ENCODE measurements around the gene DACH1. TPM values are rescaled to one million over a fixed set of nuclear protein-coding genes. Genes with fewer than 3 reads are reported as not detected.
"Not testable (repeated sequence)": the region's sequence is repeated elsewhere in the genome, so short reads cannot be mapped to it uniquely, and the experiment has no call there.

Gene DACH1
- total RNA-seq, result 2.5 TPM
- 2.7 TPM for polyA plus RNA-seq
- long read RNA-seq, donor 1, result 0 reads
- long read RNA-seq, donor 2, result 0 reads
- long read RNA-seq, donor 3, result 0 reads
- long read RNA-seq, donor 4, result 0 reads
- long read RNA-seq, donor 5, result 0 reads
- long read RNA-seq, donor 6, full-length matches to known transcripts, result 1 of 1 reads
- long read RNA-seq, donor 6, partial matches to known transcripts, result 0 of 1 reads
- long read RNA-seq, donor 6, other reads (novel, unspliced or antisense), result 0 of 1 reads
- long read RNA-seq, donor 7, full-length matches to known transcripts, result 2 of 2 reads
- long read RNA-seq, donor 7, partial matches to known transcripts, result 0 of 2 reads
- long read RNA-seq, donor 7, other reads (novel, unspliced or antisense), result 0 of 2 reads
- long read RNA-seq, donor 8, result 0 reads
- long read RNA-seq, donor 9, result 0 reads
- long read RNA-seq, donor 10, full-length matches to known transcripts, result 1 of 1 reads
- long read RNA-seq, donor 10, partial matches to known transcripts, result 0 of 1 reads
- long read RNA-seq, donor 10, other reads (novel, unspliced or antisense), result 0 of 1 reads

DNA sequence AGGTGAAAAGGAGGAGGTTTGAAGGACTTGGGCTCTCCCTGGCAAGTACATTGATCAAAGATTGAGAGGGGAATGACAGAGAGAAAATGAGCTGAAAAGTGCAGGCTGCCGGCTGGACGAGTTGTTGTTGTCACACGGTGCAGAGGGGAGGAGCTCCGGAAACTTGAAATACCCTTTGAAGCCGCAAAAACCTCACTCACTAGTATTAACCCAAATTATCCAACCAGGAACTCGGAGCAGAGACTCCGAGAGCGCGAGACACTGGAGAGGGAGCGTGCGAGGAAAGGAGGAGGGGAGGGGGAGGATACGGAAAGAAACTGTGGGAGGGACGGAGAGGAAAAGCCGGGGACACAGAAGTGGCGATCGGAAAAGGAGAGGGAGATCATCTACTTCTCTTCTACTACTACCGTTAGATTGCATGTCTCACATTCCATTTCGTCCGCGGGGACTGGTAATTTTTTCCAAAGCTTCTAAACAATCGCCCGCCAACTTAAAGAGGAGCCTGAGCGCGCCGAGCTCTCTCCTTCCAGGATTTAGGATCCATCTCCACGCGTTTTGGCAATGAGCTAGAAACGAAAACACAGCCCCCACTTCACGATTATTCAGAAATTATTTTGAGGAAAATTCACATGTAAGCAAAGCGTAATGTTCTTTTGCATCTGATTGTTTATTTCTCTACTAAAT is at the start of gene DACH1:
DACH1 (minus strand) TSS at position 74 of the 684 bp plus-strand sequence.
- Histone ChIP-seq H3K9me3 (ENCODE audit: control insufficient read depth in 2 of 2, insufficient read depth in 1 of 2, low read length in 1 of 2) (peaks cover 0 to 3% of the 10 kb centered on the region in 2 donors), H3K27ac (ENCODE audit: low read depth in 1 of 2, low read length in 1 of 2) (peak within 1 kb of the TSS; percentile 67 to 74), H3K4me3 (ENCODE audit: low read length in 2 of 2) (peak within 1 kb of the TSS; percentile 73 to 77), H3K27me3 (ENCODE audit: control insufficient read depth in 2 of 2, insufficient read depth in 1 of 2, low read length in 1 of 2) (peaks cover 4 to 41% of the 10 kb centered on the region in 2 donors), H3K36me3 (ENCODE audit: control insufficient read depth in 2 of 2, insufficient read depth in 2 of 2, low read length in 1 of 2) (no peaks in the 10 kb centered on the region), H3K4me1 (ENCODE audit: control insufficient read depth in 2 of 2, insufficient read depth in 2 of 2, low read length in 2 of 2) (peaks cover 5 to 18% of the 10 kb centered on the region in 2 donors)
- DNase-seq (ENCODE audit: low read depth in 6 of 9, low spot score in 9 of 9), result peak in 7 of 9 donors; percentile 34 to 85 (median 52)
- 4% methylated on average over 30 of the region's 30 CpGs for WGBS

- H3K9me3 ChIP-seq (ENCODE audit: control insufficient read depth in 2 of 2, insufficient read depth in 1 of 2, low read length in 1 of 2), result no peaks in the 10 kb centered on the region
- DNase-seq (ENCODE audit: low read depth in 6 of 9, low spot score in 9 of 9), result no peak
- no peaks in the 10 kb centered on the region for H3K27me3 ChIP-seq (ENCODE audit: control insufficient read depth in 2 of 2, insufficient read depth in 1 of 2, low read length in 1 of 2)
- H3K36me3 ChIP-seq (ENCODE audit: control insufficient read depth in 2 of 2, insufficient read depth in 2 of 2, low read length in 1 of 2), result no peaks in the 10 kb centered on the region
- no peak overlapping the region for H3K27ac ChIP-seq (ENCODE audit: low read depth in 1 of 2, low read length in 1 of 2)
- WGBS, result 95% methylated on average over 3 of the region's 3 CpGs
- no peaks in the 10 kb centered on the region for H3K4me1 ChIP-seq (ENCODE audit: control insufficient read depth in 2 of 2, insufficient read depth in 2 of 2, low read length in 2 of 2)
- no peak overlapping the region for H3K4me3 ChIP-seq (ENCODE audit: low read length in 2 of 2)
Observed at GRCh38 chr13:71913717-71914116, 46.7 kb upstream of the DACH1 start.

DNA sequence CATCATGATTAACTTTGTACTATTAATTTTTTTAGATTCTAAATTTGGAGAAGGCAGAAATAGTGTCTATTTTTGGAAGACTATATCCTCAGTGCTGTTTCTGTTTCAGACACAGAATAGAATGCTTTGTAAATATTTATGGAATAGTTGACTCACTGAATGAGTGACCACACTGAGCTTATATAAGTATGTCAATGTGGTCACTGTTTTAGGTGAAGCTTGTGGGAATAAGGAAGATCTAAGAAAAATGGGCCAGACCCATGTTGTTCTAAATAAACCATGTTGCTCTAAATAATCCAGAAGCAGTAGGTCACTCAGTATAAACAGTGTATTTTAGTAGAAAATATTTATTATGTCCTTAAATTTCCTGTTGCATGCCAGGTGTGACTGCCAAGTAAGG is 45.5 kb upstream of the DACH1 start:
- Histone ChIP-seq H3K27ac (ENCODE audit: low read depth in 1 of 2, low read length in 1 of 2) (no peak overlapping the region), H3K4me3 (ENCODE audit: low read length in 2 of 2) (no peak overlapping the region), H3K4me1 (ENCODE audit: control insufficient read depth in 2 of 2, insufficient read depth in 2 of 2, low read length in 2 of 2) (no peaks in the 10 kb centered on the region), H3K9me3 (ENCODE audit: control insufficient read depth in 2 of 2, insufficient read depth in 1 of 2, low read length in 1 of 2) (no peaks in the 10 kb centered on the region), H3K36me3 (ENCODE audit: control insufficient read depth in 2 of 2, insufficient read depth in 2 of 2, low read length in 1 of 2) (no peaks in the 10 kb centered on the region), H3K27me3 (ENCODE audit: control insufficient read depth in 2 of 2, insufficient read depth in 1 of 2, low read length in 1 of 2) (no peaks in the 10 kb centered on the region)
- no peak for DNase-seq (ENCODE audit: low read depth in 6 of 9, low spot score in 9 of 9)

DNA sequence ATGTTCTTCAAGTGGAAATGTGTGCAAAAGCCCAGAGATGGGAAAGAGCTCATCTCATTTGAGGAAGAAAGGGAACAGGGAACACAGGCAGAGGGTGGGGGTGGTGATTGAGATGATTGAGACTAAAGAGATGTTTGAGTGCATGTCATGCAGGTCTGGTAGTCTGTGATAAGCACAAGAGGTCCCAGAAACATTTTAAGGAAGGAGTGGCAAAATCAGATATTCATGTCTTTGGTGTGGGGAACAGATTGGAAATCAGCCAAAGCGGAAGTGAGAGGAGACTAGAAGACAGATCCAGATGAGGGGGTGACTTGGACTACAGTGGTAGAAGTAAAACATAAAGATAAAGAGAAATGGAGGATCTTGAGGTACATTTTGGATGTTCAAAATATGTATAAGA is 39.4 kb upstream of the DACH1 start:
- DNase-seq (ENCODE audit: low read depth in 6 of 9, low spot score in 9 of 9), result no peak
- Histone ChIP-seq H3K27ac (ENCODE audit: low read depth in 1 of 2, low read length in 1 of 2) (no peak overlapping the region), H3K9me3 (ENCODE audit: control insufficient read depth in 2 of 2, insufficient read depth in 1 of 2, low read length in 1 of 2) (no peaks in the 10 kb centered on the region), H3K4me3 (ENCODE audit: low read length in 2 of 2) (no peak overlapping the region), H3K4me1 (ENCODE audit: control insufficient read depth in 2 of 2, insufficient read depth in 2 of 2, low read length in 2 of 2) (no peaks in the 10 kb centered on the region), H3K27me3 (ENCODE audit: control insufficient read depth in 2 of 2, insufficient read depth in 1 of 2, low read length in 1 of 2) (no peaks in the 10 kb centered on the region), H3K36me3 (ENCODE audit: control insufficient read depth in 2 of 2, insufficient read depth in 2 of 2, low read length in 1 of 2) (no peaks in the 10 kb centered on the region)
- 43% methylated on average over 1 of the region's 1 CpG for WGBS

DNA sequence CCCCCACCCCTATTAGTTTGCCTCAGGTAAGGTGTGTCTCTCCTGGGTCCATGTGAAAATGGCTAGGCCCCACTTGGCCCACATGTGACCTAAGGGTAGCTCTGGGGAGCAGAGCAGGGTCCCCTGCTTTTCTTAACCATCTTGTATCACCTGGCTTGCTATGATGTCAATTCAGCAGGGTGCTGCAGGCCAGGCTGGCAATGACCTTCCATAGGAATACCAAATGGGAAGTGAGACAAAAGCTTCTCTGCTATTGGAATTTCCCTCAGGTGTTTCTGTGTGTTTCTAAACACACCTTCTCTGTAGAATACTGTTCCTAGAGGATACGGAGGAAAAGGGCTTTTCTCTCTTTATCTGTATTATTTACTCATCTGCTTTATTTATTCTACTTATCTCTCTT is 35.7 kb upstream of the DACH1 start:
- 96% methylated on average over 1 of the region's 1 CpG for WGBS
- Histone ChIP-seq H3K4me1 (ENCODE audit: control insufficient read depth in 2 of 2, insufficient read depth in 2 of 2, low read length in 2 of 2) (no peaks in the 10 kb centered on the region), H3K4me3 (ENCODE audit: low read length in 2 of 2) (no peak overlapping the region), H3K27ac (ENCODE audit: low read depth in 1 of 2, low read length in 1 of 2) (no peak overlapping the region), H3K9me3 (ENCODE audit: control insufficient read depth in 2 of 2, insufficient read depth in 1 of 2, low read length in 1 of 2) (no peaks in the 10 kb centered on the region), H3K36me3 (ENCODE audit: control insufficient read depth in 2 of 2, insufficient read depth in 2 of 2, low read length in 1 of 2) (no peaks in the 10 kb centered on the region), H3K27me3 (ENCODE audit: control insufficient read depth in 2 of 2, insufficient read depth in 1 of 2, low read length in 1 of 2) (no peaks in the 10 kb centered on the region)
- no peak for DNase-seq (ENCODE audit: low read depth in 6 of 9, low spot score in 9 of 9)

DNA sequence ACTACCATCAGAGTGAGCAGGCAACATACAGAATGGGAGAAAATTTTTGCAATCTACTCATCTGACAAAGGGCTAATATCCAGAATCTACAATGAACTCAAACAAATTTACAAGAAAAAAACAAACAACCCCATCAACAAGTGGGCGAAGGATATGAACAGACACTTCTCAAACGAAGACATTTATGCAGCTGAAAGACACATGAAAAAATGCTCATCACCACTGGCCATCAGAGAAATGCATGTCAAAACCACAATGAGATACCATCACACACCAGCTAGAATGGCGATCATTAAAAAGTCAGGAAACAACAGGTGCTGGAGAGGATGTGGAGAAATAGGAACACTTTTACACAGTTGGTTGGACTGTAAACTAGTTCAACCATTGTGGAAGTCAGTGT is 26.5 kb upstream of the DACH1 start:
- H3K9me3 ChIP-seq (ENCODE audit: control insufficient read depth in 2 of 2, insufficient read depth in 1 of 2, low read length in 1 of 2); H3K27ac ChIP-seq (ENCODE audit: low read depth in 1 of 2, low read length in 1 of 2); H3K4me1 ChIP-seq (ENCODE audit: control insufficient read depth in 2 of 2, insufficient read depth in 2 of 2, low read length in 2 of 2); H3K27me3 ChIP-seq (ENCODE audit: control insufficient read depth in 2 of 2, insufficient read depth in 1 of 2, low read length in 1 of 2); H3K36me3 ChIP-seq (ENCODE audit: control insufficient read depth in 2 of 2, insufficient read depth in 2 of 2, low read length in 1 of 2); H3K4me3 ChIP-seq (ENCODE audit: low read length in 2 of 2); DNase-seq (ENCODE audit: low read depth in 6 of 9, low spot score in 9 of 9): not testable (repeated sequence)
- WGBS, result 91% methylated on average over 3 of the region's 3 CpGs

DNA sequence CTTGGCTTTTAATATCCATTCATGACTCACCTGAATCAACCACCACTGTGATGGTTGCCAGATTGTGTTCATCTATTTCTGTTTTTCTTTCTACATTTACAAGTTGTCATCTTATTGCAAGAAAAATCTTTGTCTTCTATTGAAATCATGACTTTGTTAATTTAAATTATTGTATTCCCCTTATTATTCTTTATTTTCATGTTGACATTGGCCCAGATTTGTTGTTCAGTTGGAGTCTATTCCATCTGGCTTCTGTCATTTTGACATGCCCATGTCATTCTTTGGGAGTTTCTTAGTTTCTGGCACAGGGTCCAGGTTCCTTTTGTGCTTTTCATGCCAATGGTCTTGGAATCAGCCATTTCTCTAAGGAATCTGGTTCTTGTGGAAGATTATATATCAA is 19.9 kb upstream of the DACH1 start:
- no peak overlapping the region for H3K4me3 ChIP-seq (ENCODE audit: low read length in 2 of 2)
- no peaks in the 10 kb centered on the region for H3K36me3 ChIP-seq (ENCODE audit: control insufficient read depth in 2 of 2, insufficient read depth in 2 of 2, low read length in 1 of 2)
- no peak for DNase-seq (ENCODE audit: low read depth in 6 of 9, low spot score in 9 of 9)
- H3K27ac ChIP-seq (ENCODE audit: low read depth in 1 of 2, low read length in 1 of 2), result no peak overlapping the region
- H3K4me1 ChIP-seq (ENCODE audit: control insufficient read depth in 2 of 2, insufficient read depth in 2 of 2, low read length in 2 of 2), result no peaks in the 10 kb centered on the region
- H3K27me3 ChIP-seq (ENCODE audit: control insufficient read depth in 2 of 2, insufficient read depth in 1 of 2, low read length in 1 of 2), result no peaks in the 10 kb centered on the region
- no peaks in the 10 kb centered on the region for H3K9me3 ChIP-seq (ENCODE audit: control insufficient read depth in 2 of 2, insufficient read depth in 1 of 2, low read length in 1 of 2)

DNA sequence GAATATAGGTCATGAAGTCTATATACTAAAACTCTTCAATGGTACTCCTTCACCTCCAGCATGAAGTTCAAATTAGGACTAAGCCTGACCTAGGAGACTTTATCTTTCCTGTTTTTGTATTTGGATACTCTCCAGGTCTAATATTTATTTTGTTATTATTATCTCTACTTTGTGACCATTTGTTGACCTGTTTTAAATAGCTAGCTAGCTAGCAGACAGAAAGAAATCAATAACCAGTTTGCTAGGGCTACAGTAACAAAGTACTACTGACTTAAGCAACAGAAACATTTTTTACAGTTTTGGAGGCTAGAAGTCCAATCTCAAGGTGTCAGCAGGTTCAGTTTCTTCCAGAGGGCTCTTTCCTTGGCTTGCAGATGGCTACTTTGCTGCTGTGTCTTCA is 15.1 kb upstream of the DACH1 start:
- no peak overlapping the region for H3K4me3 ChIP-seq (ENCODE audit: low read length in 2 of 2)
- peaks cover 0 to 6% of the 10 kb centered on the region in 2 donors for H3K4me1 ChIP-seq (ENCODE audit: control insufficient read depth in 2 of 2, insufficient read depth in 2 of 2, low read length in 2 of 2)
- no peak for DNase-seq (ENCODE audit: low read depth in 6 of 9, low spot score in 9 of 9)
- H3K36me3 ChIP-seq (ENCODE audit: control insufficient read depth in 2 of 2, insufficient read depth in 2 of 2, low read length in 1 of 2), result no peaks in the 10 kb centered on the region
- H3K27ac ChIP-seq (ENCODE audit: low read depth in 1 of 2, low read length in 1 of 2), result no peak overlapping the region
- no peaks in the 10 kb centered on the region for H3K9me3 ChIP-seq (ENCODE audit: control insufficient read depth in 2 of 2, insufficient read depth in 1 of 2, low read length in 1 of 2)
- H3K27me3 ChIP-seq (ENCODE audit: control insufficient read depth in 2 of 2, insufficient read depth in 1 of 2, low read length in 1 of 2), result no peaks in the 10 kb centered on the region

GRCh38 chr13:71880753-71881541 is 13.9 kb upstream of the DACH1 start:
- Histone ChIP-seq H3K27me3 (ENCODE audit: control insufficient read depth in 2 of 2, insufficient read depth in 1 of 2, low read length in 1 of 2) (no peaks in the 10 kb centered on the region), H3K36me3 (ENCODE audit: control insufficient read depth in 2 of 2, insufficient read depth in 2 of 2, low read length in 1 of 2) (no peaks in the 10 kb centered on the region), H3K9me3 (ENCODE audit: control insufficient read depth in 2 of 2, insufficient read depth in 1 of 2, low read length in 1 of 2) (no peaks in the 10 kb centered on the region), H3K4me1 (ENCODE audit: control insufficient read depth in 2 of 2, insufficient read depth in 2 of 2, low read length in 2 of 2) (peaks cover 0 to 8% of the 10 kb centered on the region in 2 donors), H3K27ac (ENCODE audit: low read depth in 1 of 2, low read length in 1 of 2) (no peak overlapping the region), H3K4me3 (ENCODE audit: low read length in 2 of 2) (no peak overlapping the region)
- 95% methylated on average over 6 of the region's 6 CpGs for WGBS
- no peak for DNase-seq (ENCODE audit: low read depth in 6 of 9, low spot score in 9 of 9)

All from thymus (tissue), 14 donors.